GM18873 (cell line): ENCODE data around the gene IQCM.
"Not testable (repeated sequence)": the region's sequence is repeated elsewhere in the genome, so short reads cannot be mapped to it uniquely, and the experiment has no call there.

Experiments used
- ATAC-seq: cut with Tn5 transposase; IDR thresholded peaks from one replicate; pipeline ENCODE4 v1.9.1; 2021; ENCODE audit warnings: mild to moderate bottlenecking, moderate library complexity, moderate number of reproducible peaks; ENCODE audit not compliant: unreplicated experiment, low FRiP score

Gene IQCM

DNA sequence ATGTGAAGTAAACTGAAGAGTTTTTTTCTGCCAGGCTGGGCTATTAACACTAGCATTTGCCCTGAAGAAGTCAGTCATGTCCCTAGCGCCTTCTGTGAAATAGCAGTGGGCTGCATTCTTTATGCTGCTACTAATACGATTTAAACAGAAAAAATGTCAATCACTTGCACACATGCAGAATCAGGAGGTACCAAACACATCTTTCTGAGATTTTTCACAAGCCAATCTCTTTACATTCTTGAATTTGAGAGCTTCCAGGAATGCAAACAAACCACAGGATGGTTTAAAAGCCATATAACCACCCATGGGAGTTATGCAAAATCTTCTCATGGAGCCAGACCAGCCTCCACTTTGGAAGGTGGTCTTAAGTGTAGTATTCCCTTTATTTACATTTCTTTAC, 220.1 kb downstream of the IQCM start:
- no peak for ATAC-seq

- no peak for ATAC-seq
Measured at GRCh38 chr4:149589826-149590225, 225.8 kb downstream of the IQCM start.

DNA sequence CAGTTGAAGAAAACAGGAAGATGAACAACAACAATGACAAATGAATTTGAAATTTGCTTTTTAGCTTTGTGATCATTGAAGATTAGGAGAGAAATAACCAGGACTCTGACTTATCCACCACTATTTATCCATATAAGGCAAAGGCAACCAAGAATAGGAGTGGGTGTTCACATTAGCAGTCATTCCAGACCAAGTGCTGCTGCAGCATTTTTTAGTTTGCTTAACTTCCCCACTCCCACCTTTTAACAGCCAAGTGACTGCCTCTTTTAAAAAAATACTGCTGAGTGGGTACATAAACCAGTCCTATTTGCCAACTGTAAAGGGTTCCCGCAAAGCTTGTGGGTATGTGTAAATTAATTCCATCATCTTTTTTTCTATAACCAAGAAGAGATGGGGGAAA, 230.9 kb downstream of the IQCM start:
- ATAC-seq = no peak

- no peak for ATAC-seq
Measured at GRCh38 chr4:149574971-149575370, 240.7 kb downstream of the IQCM start.

GRCh38 chr4:149572716-149573115, 242.9 kb downstream of the IQCM start:
- ATAC-seq = no peak

DNA sequence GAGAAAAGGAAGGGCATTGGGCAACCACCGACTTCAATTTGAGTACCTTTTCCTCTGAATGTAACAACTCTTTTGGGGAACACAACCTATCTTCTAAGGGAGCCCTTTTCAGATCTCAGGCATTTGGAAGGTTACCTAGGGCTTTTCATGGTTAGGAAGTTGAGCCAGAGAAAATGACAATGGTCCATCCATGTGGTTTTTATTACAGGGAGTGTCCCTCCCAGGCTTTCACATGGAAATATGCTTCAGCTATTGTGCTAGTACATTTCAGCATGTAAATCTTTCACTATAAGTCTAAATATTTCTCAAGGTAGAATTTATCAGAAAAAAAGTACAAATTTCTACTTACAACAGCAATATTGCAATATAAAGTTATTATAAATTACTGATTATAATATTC, 259.8 kb downstream of the IQCM start:
- no peak for ATAC-seq

DNA sequence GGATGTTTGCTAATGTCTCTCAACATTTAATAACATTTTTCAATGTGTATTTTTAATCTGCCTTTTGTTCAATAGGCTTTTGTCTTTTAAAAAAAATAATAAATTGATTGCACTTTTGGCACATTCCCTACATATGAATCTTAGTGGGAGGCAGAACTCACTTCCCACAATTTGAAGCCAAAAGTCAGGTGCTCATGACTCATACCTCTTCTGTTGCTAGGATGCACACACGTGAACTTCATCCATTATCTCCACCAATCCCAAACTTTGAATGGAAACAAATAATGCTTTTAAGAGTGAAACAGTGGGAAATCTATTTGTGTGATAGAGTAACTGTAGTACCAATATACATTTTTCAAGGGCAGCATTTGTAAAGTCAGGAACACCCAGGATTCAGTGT, 260.5 kb downstream of the IQCM start:
- ATAC-seq = no peak

- ATAC-seq = no peak
Measured at GRCh38 chr4:149553959-149554520, 261.6 kb downstream of the IQCM start.

DNA sequence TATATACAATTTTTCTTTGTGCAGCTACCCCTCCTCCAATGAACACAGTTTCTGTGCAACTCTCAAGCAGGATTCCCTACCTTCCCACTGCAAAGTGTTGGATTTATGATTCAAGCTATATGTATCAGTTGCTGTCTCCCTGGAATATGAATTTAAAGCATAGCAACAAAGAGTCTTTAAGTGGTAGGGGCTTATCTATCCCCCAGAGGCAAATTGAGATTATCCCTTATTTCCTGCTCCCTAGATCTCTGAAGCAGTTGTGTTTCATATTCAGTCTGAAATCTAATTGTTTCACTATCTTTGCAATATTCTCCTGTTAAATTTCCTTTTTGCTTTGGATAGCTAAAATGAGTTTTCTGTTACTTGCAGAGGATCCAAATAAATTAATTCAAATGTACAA, 263.0 kb downstream of the IQCM start:
- ATAC-seq = no peak

DNA sequence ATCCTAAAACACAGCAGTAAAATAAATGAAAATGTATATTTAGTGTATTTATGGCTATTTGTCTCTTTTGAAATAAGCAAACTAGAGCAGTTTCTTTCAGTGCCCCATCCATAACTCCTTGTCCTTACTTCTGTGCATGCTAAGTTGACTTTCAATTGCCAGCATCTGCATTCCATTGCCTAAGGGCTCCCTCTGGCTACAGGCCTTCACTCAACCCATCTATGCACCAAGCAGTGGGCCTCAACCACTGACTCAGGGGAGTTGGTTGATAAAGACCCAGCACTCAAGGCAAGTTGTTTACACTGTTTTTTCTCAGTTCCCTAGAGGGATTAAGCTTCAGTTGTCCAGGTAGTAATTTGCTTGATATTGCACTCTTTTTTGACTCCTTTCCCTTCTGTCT, 265.7 kb downstream of the IQCM start:
- ATAC-seq = no peak

DNA sequence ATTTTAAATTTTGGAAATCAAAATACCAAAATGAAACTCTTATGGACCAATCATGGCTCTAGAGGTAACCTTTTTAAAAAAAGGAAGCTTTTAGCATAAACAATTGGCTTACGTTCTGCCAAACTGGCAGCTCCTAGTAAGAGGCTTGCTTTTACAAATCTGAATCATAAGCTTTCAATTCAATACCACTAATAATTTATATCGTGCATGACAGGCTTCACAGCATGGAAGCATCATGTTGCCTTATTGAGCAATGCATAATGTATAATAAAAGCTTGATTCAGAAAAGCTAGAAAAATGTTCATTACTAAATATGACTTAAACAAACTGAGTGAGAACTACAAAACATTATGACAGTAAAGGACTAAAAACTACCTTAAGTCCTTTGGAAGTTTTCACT, 280.9 kb downstream of the IQCM start:
- ATAC-seq = no peak

DNA sequence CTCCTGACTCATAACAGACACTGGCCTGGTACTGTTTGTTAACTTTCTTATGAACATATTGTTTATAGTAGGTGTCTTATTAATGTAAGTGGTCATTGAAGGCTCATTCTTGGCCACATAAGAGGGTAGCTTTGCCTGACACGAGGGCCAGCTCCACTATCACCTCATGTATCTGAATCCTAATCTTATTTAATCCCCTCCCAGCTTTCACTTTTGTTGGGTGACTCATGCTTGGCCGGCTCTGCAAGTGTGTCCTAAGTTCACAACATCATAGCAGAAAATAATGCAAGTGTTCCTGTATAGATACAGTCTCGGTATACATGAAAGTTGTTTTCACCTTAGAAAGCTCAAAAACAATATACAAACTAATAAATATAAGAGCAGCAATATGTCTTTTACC, 283.8 kb downstream of the IQCM start:
- ATAC-seq = no peak

DNA sequence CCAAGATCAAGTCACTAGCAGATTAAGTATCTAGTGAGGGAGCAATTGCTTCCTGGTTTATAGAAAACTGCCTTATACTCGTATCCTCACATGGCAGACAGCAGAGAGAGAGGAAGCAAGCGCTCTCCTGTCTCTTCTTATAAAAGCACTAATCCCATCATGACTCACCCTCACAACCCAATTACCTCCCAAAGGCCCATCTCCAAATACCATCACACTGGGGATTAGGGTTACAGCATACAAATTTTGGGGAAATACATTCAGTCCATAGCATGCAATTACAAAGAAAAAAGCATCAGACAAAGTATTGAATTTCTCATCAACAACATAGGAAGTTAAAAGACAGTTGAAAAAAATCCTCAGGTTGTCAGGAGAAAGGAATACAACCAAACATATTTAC, 292.6 kb downstream of the IQCM start:
- no peak for ATAC-seq

DNA sequence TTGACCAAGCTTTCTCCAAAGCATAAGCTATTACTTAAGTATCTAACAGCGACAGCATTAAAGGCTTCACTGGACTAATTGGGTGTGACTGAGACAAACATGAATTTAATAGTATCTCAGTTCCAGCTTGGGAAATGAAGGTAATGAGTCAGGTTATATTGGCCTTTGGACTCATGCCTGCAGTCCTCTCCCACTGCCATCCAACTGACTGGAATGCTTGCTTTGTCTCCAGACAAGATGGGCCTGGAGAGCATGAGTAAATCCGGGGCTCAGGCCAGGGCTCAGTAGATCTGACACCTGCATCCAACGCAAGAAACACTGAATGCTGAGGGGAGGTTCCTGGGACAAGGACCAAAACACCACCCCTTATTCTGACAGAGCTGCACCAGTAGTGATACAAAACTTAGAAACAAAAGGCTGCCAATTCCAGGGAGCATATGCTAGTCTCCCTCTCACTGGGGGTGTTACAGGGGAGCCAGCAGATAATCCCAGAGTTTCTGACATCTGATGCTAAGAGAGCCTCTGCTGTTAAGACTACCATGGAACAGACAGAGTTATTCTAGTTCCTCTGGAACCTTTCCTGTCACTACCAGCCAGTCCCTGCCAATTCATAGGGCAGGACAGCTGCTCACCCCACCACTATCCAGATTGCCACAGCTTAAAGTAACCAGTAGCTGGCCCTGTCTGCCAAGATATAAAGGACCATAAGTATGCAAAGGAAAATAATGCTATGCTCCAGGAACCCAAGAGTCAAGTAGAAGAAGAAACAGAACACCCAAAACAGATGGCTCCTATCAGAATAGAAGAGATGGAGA, 293.8 kb downstream of the IQCM start:
- no peak for ATAC-seq

DNA sequence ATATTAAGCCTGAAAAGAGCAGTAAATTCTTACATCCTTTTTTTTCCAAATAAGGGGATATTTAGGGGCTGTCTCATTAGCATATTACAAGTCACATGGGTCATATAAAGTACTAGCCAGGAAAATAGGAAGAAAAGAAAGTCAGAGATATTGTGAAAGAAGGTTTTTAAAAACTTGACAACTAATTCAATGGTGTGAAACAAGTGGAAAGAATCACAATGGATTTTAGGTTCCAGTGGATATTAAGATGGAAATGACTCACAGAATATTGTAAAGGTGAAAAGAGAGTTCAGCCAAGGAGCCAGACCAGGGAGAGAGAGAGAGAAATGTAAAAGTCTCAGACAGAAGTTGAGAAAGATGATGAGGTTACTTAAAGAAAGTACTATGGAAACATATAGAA, 297.2 kb downstream of the IQCM start:
- ATAC-seq = no peak

DNA sequence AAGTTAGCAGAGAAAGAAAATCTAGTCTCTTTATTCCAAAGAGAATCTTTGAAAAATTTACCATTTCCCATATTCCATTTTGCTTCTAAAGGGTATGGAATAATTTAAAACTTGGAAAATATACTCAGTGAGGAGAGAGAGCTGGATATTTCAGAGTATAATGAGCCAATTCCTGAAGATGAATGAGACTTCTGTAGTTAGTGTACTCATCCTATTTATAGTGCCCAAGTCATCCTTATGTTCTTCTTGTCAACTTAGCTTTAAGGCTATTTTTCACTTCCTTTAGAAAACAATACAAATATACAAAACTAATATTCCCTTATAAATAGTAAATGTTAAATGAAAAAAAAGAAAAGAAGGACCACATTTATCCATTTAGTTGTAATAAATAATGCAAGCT, 302.6 kb downstream of the IQCM start:
- no peak for ATAC-seq

DNA sequence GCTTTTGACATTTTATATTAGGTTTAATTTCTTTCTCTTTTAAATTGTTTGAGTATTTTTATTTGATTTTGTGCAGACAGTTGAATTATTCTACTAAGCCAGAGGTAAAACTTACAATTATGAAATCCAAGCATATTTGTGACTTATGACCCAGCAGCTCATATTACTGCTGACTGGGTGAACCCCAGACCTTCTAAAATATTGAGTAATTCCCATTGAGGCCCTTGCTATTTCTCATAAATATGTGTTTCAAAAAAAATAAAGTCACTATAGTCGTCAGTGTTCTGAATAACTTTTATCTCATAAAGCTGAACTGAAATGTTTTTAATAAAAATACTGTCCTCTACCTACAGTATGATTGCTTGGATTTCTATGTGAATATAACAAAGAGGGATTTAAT, 303.1 kb downstream of the IQCM start:
- ATAC-seq = no peak

DNA sequence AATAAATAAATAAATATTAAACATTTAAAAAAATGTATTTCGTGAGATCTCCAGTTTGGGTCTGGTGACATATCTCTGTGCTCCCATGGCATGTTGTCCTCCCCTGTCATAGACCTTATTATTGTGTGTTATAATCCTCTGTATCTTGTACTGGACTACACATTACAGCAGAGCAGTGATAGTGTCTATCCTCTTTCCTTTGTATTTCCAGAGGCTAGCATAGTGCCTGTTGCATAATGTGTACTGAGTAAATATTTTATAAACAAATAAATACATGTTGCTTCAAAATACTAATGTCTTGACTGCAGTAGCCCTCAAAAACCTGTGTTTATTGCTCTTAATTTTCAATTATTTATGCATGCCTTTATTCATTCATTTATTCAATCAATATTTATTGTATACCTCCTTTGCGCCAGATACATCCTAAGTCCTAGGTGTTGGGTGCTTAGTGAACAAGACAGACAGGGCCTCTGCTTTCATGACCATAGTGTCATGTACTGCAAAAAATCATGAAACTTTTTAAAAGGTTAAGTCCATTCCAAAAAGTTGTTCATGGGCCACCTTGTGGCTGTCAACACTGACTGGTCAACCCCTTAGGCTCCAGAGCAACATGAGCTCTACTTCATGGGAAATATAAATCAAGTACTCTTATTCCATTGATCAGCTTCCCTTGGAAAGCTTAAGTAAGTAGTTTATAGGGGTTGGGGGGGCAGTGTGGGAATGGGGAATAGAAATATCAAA, 303.9 kb downstream of the IQCM start:
- ATAC-seq = no peak

GRCh38 chr4:149507309-149507708, 308.3 kb downstream of the IQCM start:
- not testable (repeated sequence) for ATAC-seq

GRCh38 chr4:149500806-149501205, 314.8 kb downstream of the IQCM start:
- ATAC-seq = no peak

DNA sequence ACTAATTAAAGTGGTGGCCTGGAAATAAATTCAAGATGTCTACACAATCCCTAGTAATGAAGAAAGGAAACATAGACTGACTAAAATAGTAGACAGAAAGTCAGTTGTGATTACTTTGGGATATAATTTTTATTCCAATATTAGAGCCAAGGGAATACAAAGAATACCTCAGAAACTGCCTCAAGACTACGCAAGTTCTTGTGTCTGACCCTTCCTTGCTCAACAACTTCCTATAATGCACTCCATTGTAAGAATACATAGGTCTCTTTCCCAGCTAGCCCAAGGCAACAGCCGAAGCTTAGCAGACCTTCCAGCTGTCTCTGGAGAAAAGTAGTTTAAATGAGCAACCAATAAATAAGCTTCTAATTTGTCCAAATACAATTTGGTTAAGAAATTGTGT, 315.9 kb downstream of the IQCM start:
- no peak for ATAC-seq

DNA sequence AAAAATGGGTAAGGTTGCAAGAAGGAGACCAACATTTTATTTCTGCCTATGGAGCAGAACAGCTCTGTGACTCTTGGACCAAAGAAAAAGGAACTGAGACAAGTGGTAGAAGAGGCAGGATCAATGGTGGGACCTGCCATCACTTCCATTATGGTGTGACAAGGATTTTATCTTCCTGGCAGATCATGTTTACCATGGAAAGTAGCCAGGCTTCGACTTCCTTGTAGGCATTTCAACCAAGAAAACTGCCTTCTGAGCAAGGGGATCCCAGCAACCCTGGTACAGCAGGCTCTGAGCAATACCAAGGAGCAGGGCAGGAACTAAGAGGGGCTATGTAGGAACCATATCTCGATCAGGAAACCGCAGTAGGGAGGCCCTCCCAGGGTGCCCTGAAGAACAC, 317.4 kb downstream of the IQCM start:
- no peak for ATAC-seq
